Measurements from ENCODE around the gene KIF7. TPM values are rescaled to one million over a fixed set of nuclear protein-coding genes. Genes with fewer than 3 reads are reported as not detected.

KIF7 gene
- total and polyA plus RNA-seq, 2 donors (not counting 1 experiment from before 2014, with no cell fraction given) = 2.9 to 11.4 TPM

DNA sequence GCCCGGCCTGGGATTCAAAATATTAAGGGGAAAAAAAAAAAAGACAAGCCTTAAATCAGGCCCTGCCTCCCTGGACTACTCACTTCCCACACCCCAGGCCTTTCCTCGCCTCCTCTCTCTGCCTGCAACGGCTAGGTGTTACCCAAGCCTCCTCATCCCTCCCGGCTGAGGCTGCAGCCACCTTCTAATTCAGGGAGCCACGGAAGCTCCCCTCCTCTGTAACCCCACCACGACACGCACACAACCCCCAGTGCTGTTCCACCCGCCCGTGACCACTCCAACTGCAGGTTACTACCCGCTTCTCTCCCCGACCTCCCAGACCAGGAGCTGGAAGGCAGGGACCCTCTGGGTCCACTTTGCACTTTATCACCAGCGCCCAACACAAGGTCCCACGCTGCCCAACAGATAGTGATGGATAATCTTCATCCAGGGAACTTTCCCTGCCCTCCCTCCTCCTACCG, 936 bp downstream of the KIF7 start:
- peak overlapping the region; percentile 78 for H3K9ac ChIP-seq (ENCODE audit: insufficient read depth, low read length)
- no peaks in the 10 kb centered on the region for H3K27me3 ChIP-seq (ENCODE audit: control insufficient read depth, insufficient read depth, low read length)
- H3K4me2 ChIP-seq (ENCODE audit: extremely low read depth, insufficient read depth, low read length) = peak overlapping the region; percentile 83
- peak overlapping the region; percentile 36 for H2AFZ ChIP-seq (ENCODE audit: low read length)
- peaks cover 8% of the 10 kb centered on the region for H3K79me2 ChIP-seq (ENCODE audit: control insufficient read depth, insufficient read depth, low read length)
- no peaks in the 10 kb centered on the region for H4K20me1 ChIP-seq (ENCODE audit: control insufficient read depth, extremely low read depth, insufficient read depth, low read length)
- peaks cover 3% of the 10 kb centered on the region for H3K36me3 ChIP-seq (ENCODE audit: control insufficient read depth, insufficient read depth, low read length)
- TF ChIP-seq EZH2 (IDR thresholded peaks at IDR 0.05; ENCODE audit: low read length, missing control alignments) = no peak
- TF ChIP-seq, protein P1, sequence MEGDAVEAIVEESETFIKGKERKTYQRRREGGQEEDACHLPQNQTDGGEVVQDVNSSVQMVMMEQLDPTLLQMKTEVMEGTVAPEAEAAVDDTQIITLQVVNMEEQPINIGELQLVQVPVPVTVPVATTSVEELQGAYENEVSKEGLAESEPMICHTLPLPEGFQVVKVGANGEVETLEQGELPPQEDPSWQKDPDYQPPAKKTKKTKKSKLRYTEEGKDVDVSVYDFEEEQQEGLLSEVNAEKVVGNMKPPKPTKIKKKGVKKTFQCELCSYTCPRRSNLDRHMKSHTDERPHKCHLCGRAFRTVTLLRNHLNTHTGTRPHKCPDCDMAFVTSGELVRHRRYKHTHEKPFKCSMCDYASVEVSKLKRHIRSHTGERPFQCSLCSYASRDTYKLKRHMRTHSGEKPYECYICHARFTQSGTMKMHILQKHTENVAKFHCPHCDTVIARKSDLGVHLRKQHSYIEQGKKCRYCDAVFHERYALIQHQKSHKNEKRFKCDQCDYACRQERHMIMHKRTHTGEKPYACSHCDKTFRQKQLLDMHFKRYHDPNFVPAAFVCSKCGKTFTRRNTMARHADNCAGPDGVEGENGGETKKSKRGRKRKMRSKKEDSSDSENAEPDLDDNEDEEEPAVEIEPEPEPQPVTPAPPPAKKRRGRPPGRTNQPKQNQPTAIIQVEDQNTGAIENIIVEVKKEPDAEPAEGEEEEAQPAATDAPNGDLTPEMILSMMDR (conservative IDR thresholded peaks at IDR 0.05 in 1 of 2, IDR thresholded peaks at IDR 0.05 in 1 of 2; ENCODE audit: low read depth in 1 of 2, low read length in 2 of 2) = no peak
- peak overlapping the region; percentile 71 for H3K27ac ChIP-seq (ENCODE audit: insufficient read depth, low read length)
- DNase-seq (ENCODE audit: low read depth in 2 of 2) = peak; percentile 45 to 48
- peaks cover 5% of the 10 kb centered on the region for H3K4me1 ChIP-seq (ENCODE audit: control insufficient read depth, extremely low read depth, insufficient read depth, low read length)
- peak overlapping the region; percentile 64 to 84 (median 76) for H3K4me3 ChIP-seq (replicated peaks in 1 of 4; ENCODE audit: control extremely low read depth in 1 of 4, insufficient read depth in 1 of 4, low read depth in 3 of 4, low read length in 4 of 4)
- H3K9me3 ChIP-seq (ENCODE audit: control insufficient read depth, insufficient read depth, low read depth, low read length) = no peaks in the 10 kb centered on the region

DNA sequence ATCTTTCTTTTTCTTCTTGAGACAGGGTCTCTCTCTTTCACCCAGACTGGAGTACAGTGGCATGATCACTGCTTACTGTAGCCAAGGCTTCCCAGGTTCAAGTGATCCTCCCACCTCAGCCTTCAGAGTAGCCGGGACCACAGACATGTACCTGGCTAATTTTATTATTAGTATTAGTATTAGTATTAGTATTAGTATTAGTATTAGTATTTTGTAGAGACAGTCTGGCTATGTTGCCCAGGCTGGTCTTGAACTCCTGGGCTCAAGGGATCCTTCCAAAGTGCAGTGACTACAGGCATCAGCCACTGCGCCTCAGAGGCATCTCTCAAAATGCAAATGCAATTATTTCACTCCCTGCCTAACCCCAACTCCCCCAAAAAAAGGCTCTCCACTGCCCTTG, 1.7 kb downstream of the KIF7 start:
- TF ChIP-seq, protein P1 (conservative IDR thresholded peaks at IDR 0.05 in 1 of 2, IDR thresholded peaks at IDR 0.05 in 1 of 2; ENCODE audit: low read depth in 1 of 2, low read length in 2 of 2) = no peak
- TF ChIP-seq EZH2 (IDR thresholded peaks at IDR 0.05; ENCODE audit: low read length, missing control alignments) = no peak

DNA sequence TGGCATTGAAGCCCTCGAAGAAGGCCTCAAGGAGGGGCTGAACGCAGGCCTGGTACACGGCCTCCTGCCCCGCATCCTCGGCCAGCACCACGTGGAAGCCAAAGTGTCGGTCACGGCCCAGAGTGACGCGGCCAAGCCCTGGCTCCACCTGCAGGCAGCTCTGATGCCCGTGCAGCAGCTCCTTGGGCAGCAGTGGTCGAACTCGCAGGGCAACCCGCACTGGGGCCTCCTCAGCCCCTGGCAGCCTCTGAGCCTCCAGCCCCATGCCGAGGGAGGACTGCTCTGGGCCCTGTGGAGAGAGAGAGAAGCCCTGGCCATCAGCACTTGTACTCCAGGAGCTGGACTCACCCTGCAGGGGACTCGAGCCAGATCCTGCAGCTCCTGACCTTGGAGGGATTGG, 2.6 kb downstream of the KIF7 start:
- Histone ChIP-seq H3K4me3 (replicated peaks in 1 of 4; ENCODE audit: control extremely low read depth in 1 of 4, insufficient read depth in 1 of 4, low read depth in 3 of 4, low read length in 4 of 4) (no peak overlapping the region), H3K27ac (ENCODE audit: insufficient read depth, low read length) (no peak overlapping the region), H3K4me1 (ENCODE audit: control insufficient read depth, extremely low read depth, insufficient read depth, low read length) (peaks cover 5% of the 10 kb centered on the region), H3K9ac (ENCODE audit: insufficient read depth, low read length) (no peak overlapping the region), H2AFZ (ENCODE audit: low read length) (no peak overlapping the region), H3K9me3 (ENCODE audit: control insufficient read depth, insufficient read depth, low read depth, low read length) (no peaks in the 10 kb centered on the region), H3K36me3 (ENCODE audit: control insufficient read depth, insufficient read depth, low read length) (peaks cover 5% of the 10 kb centered on the region), H3K4me2 (ENCODE audit: extremely low read depth, insufficient read depth, low read length) (no peak overlapping the region), H3K79me2 (ENCODE audit: control insufficient read depth, insufficient read depth, low read length) (peaks cover 8% of the 10 kb centered on the region), H3K27me3 (ENCODE audit: control insufficient read depth, insufficient read depth, low read length) (no peaks in the 10 kb centered on the region), H4K20me1 (ENCODE audit: control insufficient read depth, extremely low read depth, insufficient read depth, low read length) (no peaks in the 10 kb centered on the region)
- no peak for DNase-seq (ENCODE audit: low read depth in 2 of 2)
- no peak for TF ChIP-seq EZH2 (IDR thresholded peaks at IDR 0.05; ENCODE audit: low read length, missing control alignments)
- TF ChIP-seq, protein P1 (conservative IDR thresholded peaks at IDR 0.05 in 1 of 2, IDR thresholded peaks at IDR 0.05 in 1 of 2; ENCODE audit: low read depth in 1 of 2, low read length in 2 of 2) = no peak

More for the DNA sequence above, 1.7 kb downstream of the KIF7 start:
- Histone ChIP-seq H3K4me2 (ENCODE audit: extremely low read depth, insufficient read depth, low read length) (no peak overlapping the region), H3K9me3 (ENCODE audit: control insufficient read depth, insufficient read depth, low read depth, low read length) (no peaks in the 10 kb centered on the region), H3K4me3 (replicated peaks in 1 of 4; ENCODE audit: control extremely low read depth in 1 of 4, insufficient read depth in 1 of 4, low read depth in 3 of 4, low read length in 4 of 4) (no peak overlapping the region), H2AFZ (ENCODE audit: low read length) (no peak overlapping the region), H3K4me1 (ENCODE audit: control insufficient read depth, extremely low read depth, insufficient read depth, low read length) (peaks cover 5% of the 10 kb centered on the region), H3K27me3 (ENCODE audit: control insufficient read depth, insufficient read depth, low read length) (no peaks in the 10 kb centered on the region), H4K20me1 (ENCODE audit: control insufficient read depth, extremely low read depth, insufficient read depth, low read length) (no peaks in the 10 kb centered on the region), H3K36me3 (ENCODE audit: control insufficient read depth, insufficient read depth, low read length) (peaks cover 5% of the 10 kb centered on the region), H3K9ac (ENCODE audit: insufficient read depth, low read length) (no peak overlapping the region), H3K27ac (ENCODE audit: insufficient read depth, low read length) (no peak overlapping the region), H3K79me2 (ENCODE audit: control insufficient read depth, insufficient read depth, low read length) (peaks cover 8% of the 10 kb centered on the region)
- DNase-seq (ENCODE audit: low read depth in 2 of 2) = no peak

Data from fibroblast of lung (primary cell).